CD4-positive, alpha-beta T cell treated with Interferon gamma for 1 hour (primary cell): ENCODE results near the gene PCNA.
"Not testable (repeated sequence)": the region's sequence is repeated elsewhere in the genome, so short reads cannot be mapped to it uniquely, and the experiment has no call there.

ENCODE experiments used
- DNase-seq: peaks from one replicate; pipeline ENCODE4 v3.0.0-alpha.2; 2020

Gene PCNA

DNA sequence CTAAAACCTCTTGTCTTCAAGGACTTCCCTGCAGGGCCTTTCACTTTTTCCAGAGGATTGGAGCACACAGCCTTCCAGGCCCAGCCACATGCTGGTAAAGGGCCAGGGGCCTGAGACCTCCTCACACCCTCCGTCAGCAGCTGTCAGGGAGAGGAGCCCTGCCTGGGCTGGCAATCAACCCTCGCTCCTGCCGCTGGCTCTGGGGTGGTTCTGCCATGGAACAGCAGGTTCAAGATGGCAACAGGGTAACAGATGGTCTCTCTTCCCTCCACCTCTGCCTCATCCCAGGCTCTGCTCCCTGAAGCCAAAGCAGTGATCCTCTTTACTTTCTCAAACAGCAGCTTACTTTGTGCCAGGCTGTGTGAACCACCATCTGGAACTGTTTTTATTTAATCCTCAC is 23.8 kb downstream of the PCNA start:
- DNase-seq, result no peak

DNA sequence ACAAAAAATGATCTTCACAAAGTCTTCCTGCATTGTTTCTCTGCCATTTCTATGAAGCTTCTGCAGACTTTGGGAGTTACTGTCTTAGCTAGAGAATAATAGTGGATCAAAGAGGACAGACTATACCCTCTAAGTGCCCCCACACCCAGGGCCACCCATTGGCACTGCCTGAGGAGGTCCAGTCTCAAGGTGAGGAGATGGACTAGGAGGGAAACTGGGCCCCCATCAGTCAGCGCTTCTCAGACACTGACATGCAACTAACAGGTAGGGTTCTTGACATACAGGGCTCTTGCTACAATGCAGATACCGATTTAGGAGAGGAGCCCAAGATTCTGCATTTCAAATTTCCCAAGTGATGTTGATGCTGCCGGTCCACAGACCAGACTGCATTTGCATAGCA is 24.3 kb downstream of the PCNA start:
- no peak for DNase-seq

DNA sequence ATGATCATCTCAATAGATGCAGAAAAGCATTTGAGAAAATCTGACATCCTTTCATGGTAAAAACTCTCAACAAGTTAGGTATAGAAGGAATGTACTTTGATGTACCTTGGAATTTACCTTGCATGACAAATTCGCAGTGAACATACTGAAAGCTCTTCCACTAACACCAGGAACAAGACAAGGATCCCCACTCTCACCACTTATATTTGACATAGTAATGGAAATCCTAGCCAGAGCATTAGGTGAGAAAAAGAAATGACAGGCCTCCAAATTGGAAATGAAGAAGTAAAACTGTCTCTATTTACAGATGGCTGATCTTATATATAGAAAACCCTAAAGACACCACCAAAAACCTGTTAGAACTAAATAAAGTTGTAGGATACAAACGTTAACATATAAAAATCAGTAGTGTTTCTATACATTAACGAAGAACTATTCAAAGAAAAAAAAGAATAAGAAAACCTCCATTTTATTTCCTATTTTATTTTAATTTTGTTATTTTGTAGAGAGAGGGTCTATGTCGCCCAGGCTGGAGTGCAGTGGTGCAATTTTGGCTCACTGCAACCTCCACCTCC is 26.9 kb downstream of the PCNA start:
- no peak for DNase-seq

DNA sequence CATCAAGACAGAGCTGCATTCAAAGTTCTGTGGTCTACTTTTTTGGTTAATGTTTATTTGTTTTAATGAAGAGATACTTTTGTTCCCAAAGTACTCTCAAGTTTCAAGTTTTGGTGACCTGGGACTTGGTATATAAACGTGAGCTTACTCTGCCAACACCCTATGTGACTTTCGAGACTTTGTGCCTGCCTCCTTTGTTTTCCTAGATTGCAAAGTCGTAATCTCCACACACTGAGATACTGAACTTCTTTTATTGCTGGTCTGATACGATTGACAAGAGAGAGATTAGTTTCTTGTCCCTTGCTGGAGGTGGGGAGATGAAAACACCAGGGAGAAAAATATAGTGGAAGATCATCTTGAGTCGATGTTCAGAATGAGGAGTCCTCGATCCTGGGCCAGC is 27.9 kb downstream of the PCNA start:
- DNase-seq, result no peak

DNA sequence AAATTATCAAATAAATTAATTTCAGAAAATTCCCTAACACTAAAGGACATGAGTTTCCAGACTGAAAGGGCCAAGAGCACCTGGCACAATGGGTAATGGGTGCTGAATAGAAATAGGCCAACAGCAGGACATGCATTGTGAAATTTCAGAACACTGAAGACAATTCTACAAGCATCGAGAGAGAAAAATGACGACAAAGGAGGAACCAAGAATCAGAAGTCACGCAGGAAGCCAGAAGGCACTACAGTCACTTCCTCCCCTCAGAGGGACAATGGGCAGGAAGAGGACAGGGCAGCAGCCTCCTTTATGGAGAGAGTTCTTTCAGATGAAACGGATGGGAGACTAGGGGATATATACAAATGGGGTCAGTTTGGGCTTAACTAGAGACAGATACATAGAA is 29.6 kb downstream of the PCNA start:
- peak; percentile 39 for DNase-seq

DNA sequence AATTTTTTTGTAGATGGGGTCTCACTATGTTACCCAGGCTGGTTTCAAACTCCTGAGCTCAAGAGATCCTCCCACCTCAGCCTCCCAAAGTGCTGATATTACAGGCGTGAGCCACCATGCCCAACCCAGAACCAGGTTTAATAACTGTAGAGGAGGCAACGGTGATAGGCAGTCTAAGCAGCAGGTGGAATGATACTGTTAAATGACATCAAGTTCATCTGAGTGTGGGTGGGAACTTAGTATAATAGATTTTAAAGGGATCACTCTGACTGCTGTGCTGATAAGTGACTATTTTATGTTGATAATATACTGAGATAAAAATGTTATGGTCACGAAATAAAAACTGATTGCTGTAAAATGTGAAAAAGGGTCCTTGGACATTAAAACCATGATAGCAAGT is 31.1 kb downstream of the PCNA start:
- DNase-seq, result no peak

DNA sequence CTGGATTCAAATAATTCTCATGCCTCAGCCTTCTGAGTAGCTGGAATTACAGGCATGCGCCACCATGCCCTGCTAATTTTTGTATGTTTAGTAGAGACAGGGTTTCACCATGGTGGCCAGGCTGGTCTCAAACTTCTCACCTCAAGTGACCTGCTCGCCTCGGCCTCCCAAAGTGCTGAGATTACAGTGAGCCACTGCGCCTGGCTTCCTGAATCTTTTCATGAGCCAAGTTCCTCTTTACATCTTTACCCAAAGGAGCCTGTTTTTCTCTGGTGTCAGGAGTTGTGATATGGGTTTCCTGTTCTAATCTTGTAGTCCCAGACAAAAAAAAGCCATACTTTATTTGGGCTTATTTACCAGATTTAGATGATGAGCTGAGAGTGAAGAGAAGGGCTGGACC is 34.4 kb downstream of the PCNA start:
- DNase-seq, result peak; percentile 23

DNA sequence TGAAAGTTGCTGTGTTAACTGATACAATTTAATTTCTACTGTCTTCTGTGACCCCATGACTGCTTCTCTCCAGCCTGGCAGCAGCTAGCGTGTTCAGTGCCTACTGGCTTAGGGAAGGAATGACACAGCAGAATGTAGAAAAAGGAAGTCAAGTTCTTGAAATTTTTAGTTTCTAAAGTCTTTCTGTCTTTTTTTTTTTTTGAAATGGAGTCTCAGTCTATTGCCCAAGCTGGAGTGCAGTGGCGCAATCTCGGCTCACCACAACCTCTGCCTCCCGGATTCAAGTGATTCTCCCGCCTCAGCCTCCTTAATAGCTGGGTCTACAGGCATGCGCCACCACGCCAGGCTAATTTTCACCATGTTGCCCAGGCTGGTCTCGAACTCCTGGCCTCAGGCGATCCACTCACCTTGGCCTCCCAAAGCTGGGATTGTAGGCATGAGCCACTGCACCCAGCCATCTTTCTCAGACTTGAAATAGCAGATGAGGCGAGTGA is 39.3 kb downstream of the PCNA start:
- peak; percentile 68 for DNase-seq

DNA sequence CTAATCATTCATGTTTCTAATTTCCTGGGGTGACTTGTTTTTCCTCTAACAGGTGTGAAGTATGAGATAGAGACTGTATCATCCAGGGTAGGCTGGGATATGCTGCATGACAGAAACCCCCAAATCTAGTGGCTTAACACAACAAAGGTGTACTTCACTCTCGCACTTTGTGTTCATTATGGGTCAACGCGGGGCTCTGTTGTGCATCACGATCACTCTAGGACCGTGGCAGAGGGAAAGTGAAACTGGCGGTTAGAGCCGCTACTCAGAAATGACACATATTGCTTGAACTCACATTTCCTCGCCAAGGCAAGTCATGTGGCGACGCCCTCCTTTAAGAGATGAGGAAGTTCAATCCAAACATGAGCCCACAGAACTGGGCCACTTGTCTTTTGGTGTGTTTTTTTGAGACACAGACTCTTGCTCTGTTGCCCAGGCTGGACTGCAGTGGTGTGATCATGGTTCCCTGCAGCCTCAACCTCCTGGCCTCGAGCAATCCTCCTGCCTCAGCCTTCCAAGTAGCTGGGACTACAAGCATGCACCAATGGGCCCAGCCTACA is 41.3 kb downstream of the PCNA start:
- peak; percentile 83 for DNase-seq

DNA sequence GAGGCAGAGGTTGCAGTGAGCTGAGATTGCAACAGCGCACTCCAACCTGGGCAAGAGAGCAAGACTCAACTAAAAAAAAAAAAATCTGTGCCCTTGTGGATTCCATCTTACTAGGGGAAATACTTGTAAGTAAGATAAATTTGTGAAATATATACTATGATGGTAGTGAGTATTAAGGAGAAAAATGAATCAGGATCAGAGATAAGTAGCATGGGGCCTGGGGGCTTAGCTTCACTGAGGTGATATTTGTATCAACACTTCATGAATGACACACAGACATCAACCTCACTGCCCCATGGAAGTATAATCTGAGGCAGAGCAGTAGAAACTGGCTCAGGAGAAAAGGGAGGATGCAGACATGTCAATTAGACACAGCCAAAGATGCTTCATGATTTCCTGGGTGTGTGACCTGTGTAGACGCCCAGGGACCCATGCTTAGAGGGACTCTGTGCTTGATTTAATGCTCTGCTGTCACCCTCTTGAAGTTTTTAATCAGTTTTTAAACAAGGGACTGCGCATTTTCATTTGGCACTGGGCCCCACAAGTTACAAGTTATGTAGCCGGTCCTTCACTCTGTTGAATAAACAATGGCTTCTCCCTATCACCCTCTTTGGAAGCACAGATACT is 41.9 kb downstream of the PCNA start:
- DNase-seq, result no peak

DNA sequence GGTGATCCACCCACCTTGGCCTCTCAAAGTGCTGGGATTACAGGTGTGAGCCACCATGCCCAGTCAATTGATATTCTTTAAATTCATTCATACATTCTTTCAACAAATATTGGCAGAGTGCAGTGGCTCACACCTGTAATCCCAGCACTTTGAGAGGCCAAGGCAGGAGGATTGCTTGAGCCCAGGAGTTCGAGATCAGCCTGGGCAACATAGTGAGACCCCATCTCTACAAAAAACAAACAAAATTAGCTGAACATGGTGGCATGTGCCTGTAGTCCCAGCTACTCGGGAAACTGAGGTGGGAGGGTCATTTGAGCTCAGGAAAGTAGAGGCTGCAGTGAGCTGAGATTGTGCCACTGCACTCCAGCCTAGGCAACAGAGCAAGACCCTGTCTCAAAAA is 42.8 kb downstream of the PCNA start:
- not testable (repeated sequence) for DNase-seq

DNA sequence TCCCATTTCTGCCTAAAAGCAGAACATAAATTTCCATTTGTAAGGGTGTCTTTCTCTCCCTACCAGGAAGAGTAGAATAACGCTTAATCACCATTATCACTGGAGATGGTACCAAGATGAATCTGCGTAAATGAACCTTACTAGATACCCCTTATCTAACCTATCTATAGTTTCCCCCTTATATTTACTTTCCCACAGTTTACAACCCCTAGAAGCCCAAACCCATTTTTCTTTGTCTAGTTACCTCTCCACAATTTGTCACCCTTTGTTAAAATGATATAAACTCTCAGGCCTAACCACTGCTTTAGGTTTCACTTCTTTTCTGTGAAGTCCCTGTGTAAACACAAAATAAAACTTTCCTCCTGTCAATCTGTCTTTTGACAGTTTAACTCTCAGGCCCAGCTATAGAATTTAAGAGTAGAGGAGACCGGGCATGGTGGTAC is 45.5 kb downstream of the PCNA start:
- no peak for DNase-seq

DNA sequence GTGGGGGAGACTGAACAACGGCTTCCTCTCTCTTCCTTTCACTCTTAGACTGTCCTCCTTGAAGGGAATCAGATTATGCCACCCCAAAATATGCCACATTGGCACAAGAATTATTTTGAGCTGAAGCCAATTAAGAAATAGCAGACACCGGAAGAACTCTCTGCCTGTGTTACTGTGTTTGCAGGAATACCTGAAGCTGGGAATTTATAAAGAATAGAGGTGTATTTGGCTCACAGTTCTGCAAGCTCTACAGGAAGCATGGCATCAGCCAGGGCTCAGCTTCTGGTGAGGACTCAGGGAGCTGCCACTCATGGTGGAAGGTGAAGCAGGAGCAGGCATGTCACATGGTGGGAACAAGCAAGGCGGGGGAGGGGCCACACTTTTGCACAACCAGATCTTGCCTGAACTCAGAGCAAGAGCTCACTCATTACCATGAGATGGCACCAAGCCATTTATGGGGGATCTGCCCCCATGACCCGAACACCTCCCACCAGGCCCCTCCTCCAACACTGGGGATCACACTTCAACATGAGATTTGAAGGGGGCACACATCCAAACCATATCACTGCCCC is 46.0 kb downstream of the PCNA start:
- DNase-seq, result no peak

DNA sequence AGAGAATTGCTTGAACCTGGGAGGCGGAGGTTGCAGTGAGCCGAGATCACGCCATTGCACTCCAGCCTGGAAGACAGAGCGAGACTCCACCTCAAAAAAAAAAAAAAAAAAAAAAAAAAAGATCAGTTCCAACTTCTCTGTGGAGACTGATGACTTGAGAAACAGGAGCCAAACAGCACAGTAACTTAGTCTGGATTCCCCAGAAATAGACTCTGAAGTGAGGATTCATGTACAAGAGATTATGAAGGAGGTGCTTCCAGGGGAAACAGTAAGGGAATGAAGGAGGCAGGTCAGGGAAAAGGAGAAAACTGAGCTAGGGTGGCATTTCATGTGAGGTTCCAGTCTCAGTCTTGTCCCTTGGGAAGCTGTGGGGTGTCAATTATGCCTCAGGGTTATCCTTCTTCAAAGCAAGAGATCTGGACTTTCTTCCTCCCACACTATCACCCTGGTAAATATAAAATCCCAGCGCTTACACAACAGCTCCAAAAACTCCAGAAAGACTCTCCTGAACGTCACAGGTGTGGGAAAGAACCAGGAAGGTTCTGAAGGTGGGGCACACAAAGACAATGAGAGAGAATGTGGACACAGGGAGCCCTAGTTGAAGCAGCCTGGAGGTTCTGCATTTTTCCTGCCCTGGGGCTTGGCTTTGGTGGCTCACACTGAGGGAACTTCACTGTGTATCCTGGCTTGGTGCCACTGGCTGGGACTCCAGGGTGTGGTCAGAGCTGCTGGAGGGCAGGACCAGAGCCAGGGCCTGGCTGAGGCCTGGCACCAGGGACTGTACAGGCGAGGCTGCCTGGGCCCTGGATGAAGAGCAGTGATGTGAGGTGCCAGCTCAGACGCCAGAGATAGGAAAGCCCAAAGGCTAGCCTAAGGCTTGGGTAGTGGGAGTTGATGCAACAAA is 46.8 kb downstream of the PCNA start:
- peak; percentile 49 for DNase-seq

DNA sequence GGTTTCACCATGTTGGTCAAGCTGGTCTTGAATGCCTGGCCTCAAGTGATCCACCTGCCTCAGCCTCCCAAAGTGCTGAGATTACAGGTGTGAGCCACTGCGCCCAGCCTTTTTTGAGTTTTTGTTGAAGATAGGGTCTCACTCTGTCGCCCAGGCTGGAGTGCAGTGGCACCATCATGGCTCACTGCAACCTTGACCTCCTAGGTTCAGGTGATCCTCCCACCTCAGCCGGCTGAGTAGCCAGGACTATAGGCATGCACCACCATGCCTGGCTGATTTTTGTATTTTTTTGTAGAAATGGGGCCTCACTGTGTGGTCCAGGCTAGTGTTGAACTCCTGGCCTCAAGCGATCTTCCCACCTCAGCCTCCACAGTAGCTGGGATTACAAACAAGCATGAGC is 47.8 kb downstream of the PCNA start:
- DNase-seq, result not testable (repeated sequence)

DNA sequence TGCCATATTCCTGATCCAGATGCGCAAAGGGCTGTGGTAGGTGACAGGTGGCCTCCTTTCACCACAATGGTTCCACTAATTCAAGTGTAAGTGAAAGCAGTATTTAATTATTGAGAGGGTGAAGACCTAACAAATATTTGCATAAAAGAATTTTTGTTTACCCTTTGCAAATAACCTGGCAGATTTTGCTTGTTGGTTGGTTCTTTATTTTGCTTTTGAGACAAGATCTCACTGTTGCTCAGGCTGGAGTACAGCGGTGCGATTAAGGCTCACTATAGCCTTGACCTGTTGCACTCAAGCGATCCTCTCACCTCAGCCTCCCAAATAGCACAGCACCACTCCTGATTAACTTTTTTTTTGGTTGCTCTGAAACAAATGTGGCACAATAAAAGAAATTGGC is 49.2 kb downstream of the PCNA start:
- DNase-seq, result no peak

DNA sequence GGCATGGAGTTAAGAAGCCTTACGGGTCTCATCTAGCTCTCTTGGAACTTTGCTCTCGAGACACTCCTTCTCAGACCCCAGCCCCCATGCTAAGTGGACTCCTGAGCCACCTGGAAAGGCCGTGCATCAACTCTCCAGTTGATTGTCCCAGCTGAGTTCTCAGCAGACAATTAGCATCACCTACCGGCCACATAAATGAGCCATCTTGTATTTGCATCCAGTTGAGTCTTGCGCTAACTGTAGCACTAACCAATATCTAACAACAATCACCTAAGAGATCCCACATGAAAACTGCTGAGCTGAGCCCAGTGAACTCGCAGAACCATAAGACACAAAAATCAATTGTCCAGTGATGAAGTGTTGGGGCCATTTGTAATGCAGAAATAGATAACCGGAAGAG is 49.7 kb downstream of the PCNA start:
- no peak for DNase-seq

DNA sequence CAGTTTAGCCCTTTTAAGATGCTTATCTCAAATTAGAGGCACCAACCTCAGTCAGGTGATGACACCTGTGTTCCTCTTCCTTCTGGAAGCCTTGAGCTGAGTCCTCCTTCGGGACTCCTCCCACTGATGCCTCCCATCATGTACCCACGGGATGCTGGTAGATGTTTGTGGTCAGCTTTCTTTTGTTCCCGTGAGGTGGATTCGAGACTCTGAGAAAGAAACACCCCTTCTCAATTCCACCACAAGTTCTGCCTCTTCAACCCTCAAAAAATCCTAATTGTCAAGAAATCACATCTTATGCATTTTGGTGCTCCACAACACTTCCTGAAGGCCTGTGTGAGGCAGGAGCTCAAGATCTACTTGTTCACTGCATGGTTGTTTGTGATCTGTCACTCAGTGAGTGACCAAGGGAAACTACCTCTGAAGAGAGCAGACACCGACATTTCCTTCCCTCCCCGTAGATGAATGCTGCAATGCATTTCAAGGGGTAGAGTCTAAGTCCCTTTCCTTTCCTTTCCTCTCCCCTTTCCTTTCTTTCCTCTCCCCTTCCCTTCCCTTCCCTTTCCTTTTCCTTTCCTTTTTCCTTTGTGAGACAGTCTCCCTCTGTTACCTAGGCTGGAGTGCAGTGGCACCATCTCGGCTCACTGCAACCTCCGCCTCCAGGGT is 50.5 kb downstream of the PCNA start:
- DNase-seq, result no peak

DNA sequence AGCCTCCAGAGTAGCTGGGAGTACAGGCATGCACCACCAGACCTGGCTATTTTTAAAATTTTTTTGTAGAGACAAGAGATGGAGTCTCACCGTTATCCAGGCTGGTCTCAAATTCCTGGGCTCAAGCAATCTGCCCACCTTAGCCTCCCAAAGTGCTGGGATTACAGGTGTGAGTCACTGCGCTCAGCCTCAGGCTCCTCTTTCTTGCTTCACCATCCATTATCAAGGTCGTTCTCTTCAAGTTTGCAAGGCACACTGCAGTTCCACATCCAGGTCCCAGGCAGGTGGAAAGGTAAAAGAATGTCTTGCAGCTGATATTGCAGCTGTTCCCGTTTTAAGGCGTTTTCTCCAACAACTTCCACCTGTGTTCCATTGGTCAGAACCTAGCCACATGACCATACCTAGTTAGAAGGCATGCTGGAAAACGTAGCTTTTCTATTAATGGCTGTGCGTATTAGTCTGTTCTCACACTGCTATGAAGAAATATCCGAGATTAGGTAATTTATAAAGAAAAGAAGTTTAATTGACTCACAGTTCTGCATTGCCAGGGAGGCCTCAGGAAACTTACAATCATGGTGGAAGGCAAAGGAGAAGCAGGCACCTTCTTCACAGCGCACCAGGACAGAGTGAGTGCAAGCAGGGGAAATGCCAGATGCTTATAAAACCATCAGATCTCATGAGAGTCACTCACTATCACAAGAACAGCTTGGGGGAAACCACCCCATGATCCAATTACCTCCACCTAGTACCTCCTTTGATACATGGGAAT is 51.7 kb downstream of the PCNA start:
- no peak for DNase-seq

DNA sequence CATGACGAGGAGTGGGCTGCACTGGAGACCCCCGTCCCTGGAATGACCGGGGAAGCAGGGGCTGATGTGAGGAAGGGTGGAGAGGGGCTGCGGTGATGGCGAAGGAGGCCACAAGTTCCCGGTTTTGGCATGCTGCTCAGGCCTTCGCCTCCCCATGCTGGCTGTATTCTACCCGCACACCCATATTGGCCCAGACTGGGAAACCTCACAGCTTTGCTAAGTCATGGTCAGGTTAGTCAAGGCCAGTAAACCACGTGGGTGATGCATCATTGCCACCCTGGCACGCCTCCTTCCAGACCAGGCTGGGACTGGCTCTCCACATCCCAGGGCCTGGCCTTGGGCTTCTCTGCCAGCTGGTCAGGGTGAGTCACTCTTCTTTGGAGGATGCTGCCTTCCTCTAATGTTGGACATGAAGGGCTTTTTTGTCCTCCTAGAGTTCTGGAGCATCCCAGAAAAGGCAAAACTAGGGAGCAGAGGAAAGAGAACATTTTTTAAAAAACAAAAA is 53.8 kb downstream of the PCNA start:
- DNase-seq, result peak; percentile 84

DNA sequence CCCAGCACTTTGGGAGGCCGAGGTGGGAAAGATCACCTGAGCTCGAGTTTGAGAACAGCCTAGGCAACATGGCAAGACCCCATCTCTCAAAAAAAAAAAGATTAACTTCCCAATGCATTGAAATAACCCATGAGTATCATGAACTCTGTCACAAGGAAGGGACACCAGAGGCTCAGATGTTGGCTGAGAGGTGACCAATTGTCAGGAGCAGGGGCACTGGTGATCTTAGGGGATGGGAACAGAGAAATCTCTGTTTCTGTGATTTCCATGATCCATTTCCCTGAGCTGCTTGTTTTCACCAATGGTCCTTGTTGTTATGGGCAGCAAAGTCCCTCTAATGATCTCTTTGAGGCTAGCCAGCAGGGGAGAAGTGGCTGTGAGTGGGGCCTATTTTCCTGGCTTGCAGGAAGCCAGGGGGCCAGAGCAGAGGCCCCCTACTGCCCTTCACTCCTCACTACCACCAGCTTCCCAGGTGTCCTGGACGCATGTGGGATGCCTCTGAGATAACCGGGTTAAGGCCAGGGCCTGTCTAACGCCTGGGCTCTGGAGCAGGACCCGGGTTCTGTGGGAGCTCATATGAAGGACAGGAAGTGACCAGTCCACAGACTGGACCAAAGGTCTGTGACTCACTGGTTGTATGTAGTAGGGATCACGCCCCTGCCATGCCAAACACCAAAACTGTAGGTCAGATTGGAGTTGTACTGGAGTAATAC is 54.4 kb downstream of the PCNA start:
- DNase-seq, result peak; percentile 25
